T-helper 1 cell treated with Interleukin-12 subunit alpha and Interleukin-12 subunit beta and Interleukin-4 antibody, amounts not matched to agents 30 μg/mL and 1 μg/mL, for 36 hours (primary cell): ENCODE data around the gene CD86.
A peak's percentile ranks its signal among the peaks of the same experiment; 100 is the strongest.
"Not testable (repeated sequence)": the region's sequence is repeated elsewhere in the genome, so short reads cannot be mapped to it uniquely, and the experiment has no call there.

Experiments
- H3K27ac Mint-ChIP-seq: one replicate; pipeline ENCODE4 v1.8.0; 2021; ENCODE audit warnings: mild to moderate bottlenecking, mixed read lengths
- H3K27me3 Mint-ChIP-seq: one replicate; pipeline ENCODE4 v1.8.0; 2021; ENCODE audit warnings: low read depth, mixed read lengths
- H3K36me3 Mint-ChIP-seq: one replicate; pipeline ENCODE4 v1.8.0; 2021; ENCODE audit warnings: low read depth, mixed read lengths
- H3K4me1 Mint-ChIP-seq: one replicate; pipeline ENCODE4 v1.8.0; 2021; ENCODE audit warnings: low read depth, mixed read lengths
- H3K4me3 Mint-ChIP-seq: one replicate; pipeline ENCODE4 v1.8.0; 2021; ENCODE audit warnings: mild to moderate bottlenecking, moderate library complexity, mixed read lengths
- H3K9me3 Mint-ChIP-seq: one replicate; pipeline ENCODE4 v1.8.0; 2021; ENCODE audit warnings: mixed read lengths

Gene CD86

DNA sequence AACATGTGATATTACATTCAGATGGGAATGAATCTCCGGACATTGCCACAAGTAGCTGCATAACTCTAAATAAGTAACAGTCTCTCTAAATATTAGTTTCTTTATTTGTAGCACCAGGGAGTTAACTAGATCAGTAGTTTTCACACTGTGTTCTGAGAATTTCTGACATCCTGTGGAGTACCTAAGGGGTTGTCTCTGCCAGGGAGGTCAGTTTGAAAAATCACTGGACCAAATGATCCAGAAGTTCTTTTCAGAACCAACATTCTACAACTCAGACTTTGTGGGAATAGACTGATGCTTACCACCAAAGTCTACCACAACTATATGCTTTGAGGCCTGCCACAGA lies 24.1 kb upstream of the CD86 start:
- Mint-ChIP-seq H3K9me3 (peaks cover 44% of the 10 kb centered on the region), H3K4me3 (peak overlapping the region; percentile 11), H3K27me3 (no peaks in the 10 kb centered on the region), H3K4me1 (peaks cover 13% of the 10 kb centered on the region), H3K27ac (peak overlapping the region; percentile 71), H3K36me3 (peaks cover 11% of the 10 kb centered on the region)

DNA sequence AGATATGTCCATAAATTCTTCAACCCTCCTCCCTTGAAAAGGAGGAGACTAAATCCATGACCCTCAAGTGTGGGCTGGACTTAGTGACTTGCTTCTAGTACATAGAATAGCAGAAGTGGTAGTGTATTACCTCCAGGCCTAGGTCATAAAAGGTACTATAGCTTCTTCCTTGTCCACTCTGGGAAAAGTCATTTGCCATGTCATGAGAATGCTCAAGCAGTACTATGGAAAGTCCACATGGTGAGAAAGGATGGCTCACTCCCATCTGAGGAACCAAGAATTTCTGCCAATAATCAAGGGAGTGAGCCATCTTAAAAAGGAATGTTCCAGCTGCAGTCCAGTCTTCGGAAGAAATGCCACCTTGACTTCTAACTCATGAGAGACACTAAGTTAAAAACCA lies 22.6 kb upstream of the CD86 start:
- Mint-ChIP-seq H3K27ac (no peak overlapping the region), H3K4me1 (peaks cover 13% of the 10 kb centered on the region), H3K9me3 (peaks cover 52% of the 10 kb centered on the region), H3K27me3 (no peaks in the 10 kb centered on the region), H3K36me3 (peaks cover 11% of the 10 kb centered on the region), H3K4me3 (no peak overlapping the region)

DNA sequence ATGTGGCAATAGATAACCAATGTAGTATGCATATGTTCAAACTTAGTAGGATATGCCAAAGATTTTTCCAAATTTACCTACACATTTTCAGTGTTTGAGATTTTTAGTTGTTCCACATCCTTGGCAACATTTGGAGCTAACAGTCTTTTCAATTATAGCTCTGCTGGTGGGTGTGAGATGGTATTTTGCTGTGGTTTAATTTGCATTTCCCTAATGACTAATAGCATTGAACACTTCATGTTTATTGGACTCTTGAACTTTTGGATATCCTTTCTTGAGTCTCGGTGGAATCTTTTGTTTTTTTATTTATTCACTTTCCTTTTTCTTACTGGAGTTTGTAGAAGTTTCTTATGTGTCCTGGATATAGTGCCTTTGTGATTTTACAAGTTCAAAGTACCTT lies 22.1 kb upstream of the CD86 start:
- Mint-ChIP-seq H3K36me3 (peaks cover 16% of the 10 kb centered on the region), H3K4me3 (no peak overlapping the region), H3K27ac (no peak overlapping the region), H3K4me1 (peaks cover 13% of the 10 kb centered on the region), H3K27me3 (no peaks in the 10 kb centered on the region), H3K9me3 (peaks cover 57% of the 10 kb centered on the region)

DNA sequence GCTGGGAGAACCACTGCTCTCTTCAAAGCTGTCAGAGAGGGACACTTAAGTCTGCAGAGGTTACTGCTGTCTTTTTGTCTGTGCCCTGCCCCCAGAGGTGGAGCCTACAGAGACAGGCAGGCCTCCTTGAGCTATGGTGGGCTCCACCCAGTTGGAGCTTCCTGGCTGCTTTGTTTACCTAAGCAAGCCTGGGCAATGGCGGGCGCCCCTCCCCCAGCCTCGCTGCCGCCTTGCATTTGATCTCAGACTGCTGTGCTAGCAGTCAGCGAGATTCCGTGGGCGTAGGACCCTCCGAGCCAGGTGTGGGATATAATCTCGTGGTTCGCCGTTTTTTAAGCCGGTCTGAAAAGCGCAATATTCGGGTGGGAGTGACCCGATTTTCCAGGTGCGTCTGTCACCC lies 7.9 kb upstream of the CD86 start:
- H3K27ac Mint-ChIP-seq, H3K4me3 Mint-ChIP-seq, H3K36me3 Mint-ChIP-seq, H3K9me3 Mint-ChIP-seq, H3K4me1 Mint-ChIP-seq: not testable (repeated sequence)
- H3K27me3 Mint-ChIP-seq, result peaks cover 23% of the 10 kb centered on the region

DNA sequence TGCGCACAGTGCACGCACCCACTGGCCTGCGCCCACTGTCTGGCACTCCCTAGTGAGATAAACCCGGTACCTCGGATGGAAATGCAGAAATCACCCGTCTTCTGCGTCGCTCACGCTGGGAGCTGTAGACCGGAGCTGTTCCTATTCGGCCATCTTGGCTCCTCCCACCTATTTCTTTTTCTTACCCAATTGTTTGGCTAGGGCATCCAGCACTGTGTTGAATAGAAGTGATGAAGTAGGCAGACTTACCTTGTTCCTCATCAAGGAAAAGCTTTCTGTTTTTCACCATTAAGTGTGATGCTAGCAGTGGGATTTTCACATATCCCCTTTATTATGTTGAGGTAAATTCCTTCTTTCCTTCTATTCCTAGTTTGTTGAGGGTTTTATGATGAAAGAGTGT lies 7.4 kb upstream of the CD86 start:
- H3K4me3 Mint-ChIP-seq, H3K27ac Mint-ChIP-seq, H3K36me3 Mint-ChIP-seq, H3K9me3 Mint-ChIP-seq, H3K4me1 Mint-ChIP-seq: not testable (repeated sequence)
- H3K27me3 Mint-ChIP-seq, result peaks cover 23% of the 10 kb centered on the region

DNA sequence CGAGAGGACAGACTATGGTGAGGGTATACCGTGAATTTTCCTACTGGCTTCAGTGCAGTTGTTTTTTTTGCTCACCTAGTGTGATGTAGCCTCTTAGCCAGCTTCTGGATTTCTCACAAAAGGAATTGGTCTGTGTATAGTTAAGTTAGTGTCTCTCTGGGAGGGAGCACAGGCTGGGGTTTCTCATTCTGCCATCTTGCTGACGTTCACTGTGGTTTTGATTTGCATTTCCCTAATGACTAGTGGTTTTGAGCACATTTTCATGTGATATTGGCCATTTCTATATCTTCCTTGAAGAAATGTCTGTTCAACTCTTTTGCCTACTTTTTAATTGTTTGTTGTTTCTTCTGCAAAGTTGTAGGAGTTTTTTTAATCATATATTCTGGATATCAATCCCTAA lies 2.2 kb upstream of the CD86 start:
- H3K27me3 Mint-ChIP-seq, result peaks cover 30% of the 10 kb centered on the region
- no peak overlapping the region for H3K27ac Mint-ChIP-seq
- no peaks in the 10 kb centered on the region for H3K9me3 Mint-ChIP-seq
- no peak overlapping the region for H3K4me3 Mint-ChIP-seq
- H3K36me3 Mint-ChIP-seq, result no peaks in the 10 kb centered on the region
- H3K4me1 Mint-ChIP-seq, result no peaks in the 10 kb centered on the region

DNA sequence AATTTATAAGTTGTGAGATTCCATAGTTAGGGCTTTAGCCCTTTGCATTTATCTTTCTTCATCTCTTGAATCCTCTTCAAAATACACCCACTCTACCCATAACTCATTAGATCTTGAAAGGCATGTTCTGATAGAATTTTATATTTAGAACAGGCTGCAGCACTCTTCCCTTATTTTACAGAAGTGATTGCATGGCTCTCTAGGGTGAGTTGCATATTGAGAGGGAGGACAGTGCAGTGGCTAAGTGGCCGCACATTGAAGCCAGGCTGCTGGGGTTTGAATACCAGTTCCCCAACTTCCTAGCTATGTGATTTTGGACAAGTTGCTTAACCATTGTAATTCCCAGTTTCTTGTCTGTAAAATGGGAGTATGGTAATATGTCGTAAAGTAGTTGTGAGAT lies 2.5 kb downstream of the CD86 start:
- Mint-ChIP-seq H3K27ac (no peak overlapping the region), H3K9me3 (no peaks in the 10 kb centered on the region), H3K27me3 (peaks cover 14% of the 10 kb centered on the region), H3K4me3 (no peak overlapping the region), H3K36me3 (no peaks in the 10 kb centered on the region), H3K4me1 (no peaks in the 10 kb centered on the region)

DNA sequence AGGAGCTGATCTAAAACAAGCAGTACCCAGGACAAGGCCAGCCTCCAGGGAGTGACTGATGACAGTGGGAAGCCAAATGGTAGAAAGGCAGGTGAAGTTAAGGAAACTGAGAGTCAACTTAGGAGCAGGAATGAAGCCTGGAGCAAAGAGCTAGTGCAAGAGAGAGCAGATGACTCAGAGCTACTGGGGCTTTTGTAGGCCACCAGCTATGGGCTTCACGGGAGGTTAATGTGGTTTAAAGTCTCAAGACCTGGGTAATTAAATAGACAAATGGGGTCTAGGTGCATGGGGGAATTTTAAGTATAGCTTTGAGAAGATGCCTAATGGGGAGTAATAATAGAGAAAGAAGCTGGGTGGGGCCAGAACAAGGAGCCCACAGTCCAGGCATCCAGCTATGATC lies 3.1 kb downstream of the CD86 start:
- no peaks in the 10 kb centered on the region for H3K9me3 Mint-ChIP-seq
- H3K4me1 Mint-ChIP-seq, result no peaks in the 10 kb centered on the region
- no peak overlapping the region for H3K27ac Mint-ChIP-seq
- H3K4me3 Mint-ChIP-seq, result no peak overlapping the region
- H3K36me3 Mint-ChIP-seq, result no peaks in the 10 kb centered on the region
- peaks cover 14% of the 10 kb centered on the region for H3K27me3 Mint-ChIP-seq

DNA sequence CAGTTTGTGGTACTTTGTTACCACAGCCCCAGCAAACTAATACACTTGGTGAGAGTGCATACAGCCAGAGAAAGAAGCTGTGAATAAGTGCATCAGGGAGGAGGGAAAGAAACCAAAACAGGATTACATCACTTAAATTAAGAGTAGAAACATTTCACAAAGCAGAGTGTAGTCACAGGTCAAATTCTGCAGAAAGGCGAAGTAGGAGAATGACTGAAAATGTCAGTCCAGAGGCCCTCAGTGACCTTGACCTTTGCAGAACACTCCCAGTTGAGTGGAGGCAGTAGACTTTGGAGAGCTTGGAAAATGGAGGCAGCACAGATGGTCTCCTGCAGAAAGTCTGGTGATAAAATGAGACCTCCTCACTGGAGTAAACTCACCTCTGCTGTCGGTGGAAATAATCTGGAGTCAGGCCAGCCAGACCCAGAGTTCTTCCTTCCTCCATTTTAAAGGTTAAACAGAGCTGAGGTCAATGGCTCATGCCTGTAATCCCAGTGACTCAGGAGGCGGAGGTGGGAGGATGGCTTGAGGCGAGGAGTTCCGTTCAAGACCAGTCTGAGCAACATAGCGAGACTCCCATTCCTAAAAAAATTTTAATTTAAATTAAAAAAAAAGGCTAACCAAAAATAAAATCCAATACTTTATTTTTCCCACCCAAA lies 5.0 kb downstream of the CD86 start:
- Mint-ChIP-seq H3K36me3 (no peaks in the 10 kb centered on the region), H3K4me3 (no peak overlapping the region), H3K4me1 (peaks cover 2% of the 10 kb centered on the region), H3K9me3 (no peaks in the 10 kb centered on the region), H3K27ac (no peak overlapping the region), H3K27me3 (peaks cover 24% of the 10 kb centered on the region)

DNA sequence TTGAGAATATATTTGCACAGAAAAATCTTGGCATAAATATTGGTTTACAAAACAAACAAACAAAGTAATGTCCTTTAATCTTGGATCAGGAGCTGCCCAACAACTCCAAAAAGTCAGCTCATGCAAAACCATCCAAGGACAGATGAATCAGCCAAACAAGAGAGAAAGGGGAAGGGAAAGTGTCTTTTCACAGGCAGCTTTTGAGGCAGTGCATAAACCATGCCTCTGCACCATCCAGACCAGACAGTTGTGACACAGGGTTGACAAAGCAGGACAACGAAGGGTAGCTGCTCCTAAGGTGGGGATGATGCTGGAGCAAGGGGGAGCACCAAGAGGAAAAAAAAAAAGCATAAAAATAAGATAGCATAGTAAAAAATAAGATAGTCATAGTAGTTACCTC lies 8.7 kb downstream of the CD86 start:
- Mint-ChIP-seq H3K9me3 (no peaks in the 10 kb centered on the region), H3K27ac (no peak overlapping the region), H3K27me3 (peaks cover 13% of the 10 kb centered on the region), H3K4me1 (peaks cover 11% of the 10 kb centered on the region), H3K4me3 (no peak overlapping the region), H3K36me3 (no peaks in the 10 kb centered on the region)

DNA sequence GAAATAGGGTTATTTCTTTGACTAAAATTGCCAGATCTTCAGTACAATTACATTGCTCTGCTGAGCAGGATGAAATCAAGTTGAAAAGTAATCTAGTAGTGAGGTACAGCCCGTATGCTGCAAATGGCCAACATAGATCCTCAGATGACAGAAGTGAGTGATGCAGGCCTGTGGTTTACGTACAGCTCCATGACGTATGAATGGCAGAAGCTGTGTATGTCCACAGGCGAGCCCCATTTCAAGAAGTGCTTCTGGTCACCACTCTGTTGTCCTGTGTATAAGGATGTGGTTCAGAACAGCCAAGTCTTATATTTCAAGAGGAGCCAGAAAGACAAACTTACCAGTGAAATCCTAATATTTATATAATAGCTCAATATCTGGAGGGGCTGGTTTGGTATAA lies 9.2 kb downstream of the CD86 start:
- Mint-ChIP-seq H3K4me1 (peaks cover 11% of the 10 kb centered on the region), H3K27me3 (peaks cover 10% of the 10 kb centered on the region), H3K9me3 (no peaks in the 10 kb centered on the region), H3K4me3 (no peak overlapping the region), H3K27ac (no peak overlapping the region), H3K36me3 (no peaks in the 10 kb centered on the region)

DNA sequence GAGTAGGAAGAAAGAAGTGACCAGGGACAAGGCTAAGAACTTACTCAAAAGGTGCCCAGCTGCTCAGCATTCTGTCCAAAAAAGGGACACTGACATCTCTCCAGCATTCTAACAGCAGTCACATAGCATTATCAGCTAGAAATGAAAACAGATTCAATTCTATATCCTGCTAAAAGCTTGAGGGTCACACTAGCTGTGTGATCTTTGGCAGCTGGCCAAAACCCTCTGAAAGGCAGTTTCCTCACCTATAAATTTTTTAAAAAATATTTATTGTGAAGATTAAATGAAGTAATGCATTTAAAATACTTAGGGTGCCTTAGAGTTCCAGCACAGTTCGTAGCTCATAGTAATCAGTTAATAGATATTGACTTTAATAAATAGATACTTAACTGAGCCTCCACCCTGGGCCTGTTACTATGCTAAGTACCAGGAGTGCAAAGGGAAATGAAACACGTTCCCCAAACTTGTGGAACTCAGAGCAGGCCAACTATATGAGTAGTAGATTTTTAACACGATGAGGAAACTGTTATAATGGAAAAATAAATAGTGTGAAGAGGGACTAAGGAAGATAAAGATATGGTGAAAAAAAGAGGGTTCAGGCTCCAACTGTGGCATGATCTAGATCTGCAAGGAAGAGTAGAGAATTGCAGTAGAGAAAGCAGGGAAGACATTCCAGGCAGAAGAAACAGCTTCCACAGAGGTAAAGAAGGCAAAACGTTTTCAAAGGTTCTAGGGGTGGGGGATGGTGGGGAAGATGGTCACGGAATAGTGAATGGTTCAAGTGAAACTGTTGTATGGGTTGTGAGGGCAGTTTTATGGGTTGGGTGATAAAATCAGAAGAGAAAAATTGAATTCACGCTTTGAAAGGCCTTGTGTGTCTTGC lies 11.4 kb downstream of the CD86 start:
- peak overlapping the region; percentile 24 for H3K4me3 Mint-ChIP-seq
- H3K27ac Mint-ChIP-seq, result peak overlapping the region; percentile 9
- peaks cover 11% of the 10 kb centered on the region for H3K4me1 Mint-ChIP-seq

DNA sequence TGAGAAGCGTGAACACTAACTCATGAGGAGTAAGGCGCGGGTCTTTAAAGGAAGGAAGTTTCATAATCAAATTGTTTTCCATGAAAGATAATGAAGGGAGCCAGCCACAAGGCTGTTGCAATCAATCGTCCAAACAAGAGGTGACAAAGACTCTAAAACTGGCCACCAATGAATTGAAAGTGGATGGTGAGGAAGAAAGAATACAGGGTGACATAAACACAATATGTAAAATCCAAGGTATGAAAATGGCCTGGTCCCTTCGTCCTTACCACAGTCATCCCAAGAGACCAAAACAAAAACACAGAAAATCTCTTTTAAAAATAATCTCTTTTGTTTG lies 12.0 kb downstream of the CD86 start:
- H3K27ac Mint-ChIP-seq, result peak overlapping the region; percentile 9
- H3K9me3 Mint-ChIP-seq, result no peaks in the 10 kb centered on the region
- no peaks in the 10 kb centered on the region for H3K36me3 Mint-ChIP-seq
- peaks cover 11% of the 10 kb centered on the region for H3K4me1 Mint-ChIP-seq
- H3K4me3 Mint-ChIP-seq, result peak overlapping the region; percentile 24
- H3K27me3 Mint-ChIP-seq, result peaks cover 10% of the 10 kb centered on the region

More for the DNA sequence above, 11.4 kb downstream of the CD86 start:
- Mint-ChIP-seq H3K36me3 (no peaks in the 10 kb centered on the region), H3K27me3 (peaks cover 10% of the 10 kb centered on the region), H3K9me3 (no peaks in the 10 kb centered on the region)

DNA sequence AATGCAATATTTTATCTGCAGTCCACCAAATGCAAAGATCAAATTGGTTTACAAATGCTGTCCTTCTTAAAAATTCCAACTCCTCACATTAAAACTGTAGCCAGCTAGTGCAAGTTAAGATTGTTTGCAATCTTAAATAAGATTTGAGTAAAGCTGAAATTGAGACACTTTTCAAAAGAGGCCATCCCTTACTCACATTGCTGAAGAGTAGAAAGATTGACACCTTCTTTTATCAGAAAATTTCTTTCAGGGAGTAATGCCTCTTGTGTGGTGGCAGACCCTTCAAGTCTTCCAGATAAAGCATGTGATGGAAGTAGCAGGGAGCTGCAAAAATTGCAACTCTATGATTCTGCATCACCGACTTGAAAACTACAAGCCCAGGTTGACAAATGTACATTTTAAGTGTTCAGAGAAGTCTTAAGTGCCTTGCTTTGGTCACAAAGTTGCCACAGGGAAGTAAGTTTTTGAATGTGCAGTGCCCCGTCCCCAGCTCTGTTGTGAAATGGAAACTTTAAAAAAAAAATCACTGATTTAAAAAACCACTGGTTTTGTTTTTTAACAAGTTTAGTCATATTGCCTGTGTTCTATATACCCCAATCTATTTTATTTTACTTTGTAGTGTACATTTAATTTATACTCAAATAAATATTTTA lies 12.6 kb downstream of the CD86 start:
- no peak overlapping the region for H3K4me3 Mint-ChIP-seq
- H3K4me1 Mint-ChIP-seq, result peaks cover 11% of the 10 kb centered on the region
- H3K27ac Mint-ChIP-seq, result no peak overlapping the region

DNA sequence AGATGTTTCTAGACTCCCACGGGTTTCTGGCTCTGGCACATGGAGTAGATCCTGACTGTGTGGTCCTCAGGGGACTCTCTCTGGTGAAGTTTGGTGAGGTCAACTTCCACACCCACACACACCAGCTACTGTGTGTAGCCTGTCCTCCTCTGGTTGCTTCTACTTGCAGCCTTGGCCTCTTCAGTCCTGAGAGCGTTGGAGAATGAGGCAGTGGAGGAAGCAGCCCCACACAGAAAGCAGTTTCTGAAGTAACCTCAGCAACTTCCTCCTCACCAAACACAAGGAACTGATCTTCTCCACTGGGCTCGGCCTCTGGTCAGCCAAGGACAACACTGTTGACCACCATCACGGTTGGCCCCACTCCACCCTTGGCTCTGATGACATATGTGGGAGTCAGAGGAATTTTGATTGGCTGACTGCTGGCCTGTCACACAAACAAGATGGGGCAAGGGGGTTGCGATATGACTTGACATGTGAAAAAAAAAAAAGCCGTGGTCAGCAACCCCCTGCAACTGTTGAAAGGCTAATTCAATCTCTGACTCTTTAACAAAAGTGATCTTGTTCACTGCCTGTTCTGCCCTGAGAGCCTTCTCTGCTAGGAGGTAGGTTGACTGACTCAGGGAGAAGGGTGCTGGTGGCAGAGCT lies 19.6 kb downstream of the CD86 start:
- no peaks in the 10 kb centered on the region for H3K27me3 Mint-ChIP-seq
- H3K4me1 Mint-ChIP-seq, result peaks cover 49% of the 10 kb centered on the region
- H3K27ac Mint-ChIP-seq, result peak overlapping the region; percentile 95
- H3K9me3 Mint-ChIP-seq, result peaks cover 8% of the 10 kb centered on the region
- peak overlapping the region; percentile 85 for H3K4me3 Mint-ChIP-seq
- H3K36me3 Mint-ChIP-seq, result peaks cover 11% of the 10 kb centered on the region

More for the DNA sequence above, 12.6 kb downstream of the CD86 start:
- Mint-ChIP-seq H3K27me3 (peaks cover 10% of the 10 kb centered on the region), H3K9me3 (no peaks in the 10 kb centered on the region), H3K36me3 (no peaks in the 10 kb centered on the region)
